ENCODE results near the gene SYNE3.

Gene SYNE3

GRCh38 chr14:95543021-95543420, 26.6 kb upstream of the SYNE3 start:
- Histone ChIP-seq H3K23ac (ENCODE audit: low read length) (no peak overlapping the region), H3K27ac (ENCODE audit: low read depth, low read length) (no peak overlapping the region), H3K4ac (ENCODE audit: low read depth, low read length) (no peak overlapping the region), H2BK120ac (ENCODE audit: low read depth, low read length) (no peak overlapping the region), H3K56ac (ENCODE audit: low read length) (no peak overlapping the region), H3K36me3 (ENCODE audit: control insufficient read depth, insufficient read depth, low read length) (no peaks in the 10 kb centered on the region), H3K4me1 (ENCODE audit: control insufficient read depth, low read depth, low read length) (no peaks in the 10 kb centered on the region), H3K4me3 (ENCODE audit: low read length) (no peak overlapping the region), H3K79me1 (ENCODE audit: low read length) (peaks cover 20% of the 10 kb centered on the region), H2BK15ac (replicated peaks; ENCODE audit: low read depth) (no peak overlapping the region), H4K5ac (ENCODE audit: low read length) (no peak overlapping the region), H4K8ac (ENCODE audit: low read depth, low read length) (no peak overlapping the region), H3K27me3 (ENCODE audit: insufficient read depth, low read length, poor library complexity) (no peaks in the 10 kb centered on the region), H2AK5ac (ENCODE audit: low read length) (no peak overlapping the region), H3K9ac (ENCODE audit: low read length) (no peak overlapping the region), H3K79me2 (ENCODE audit: control insufficient read depth, insufficient read depth, low read length) (peaks cover 21% of the 10 kb centered on the region), H2BK5ac (ENCODE audit: low read length) (no peak overlapping the region), H3K4me2 (ENCODE audit: low read length) (no peak overlapping the region), H3K18ac (ENCODE audit: low read length) (no peak overlapping the region)
- WGBS (ENCODE audit: extremely low coverage, insufficient coverage, low lambda C conversion rate): no CpG with 5 or more reads among the region's 5 CpGs
- DNase-seq: no peak

GRCh38 chr14:95541932-95542930, 25.8 kb upstream of the SYNE3 start:
- H2BK15ac ChIP-seq (replicated peaks; ENCODE audit: low read depth): no peak overlapping the region
- H3K79me2 ChIP-seq (ENCODE audit: control insufficient read depth, insufficient read depth, low read length): peaks cover 28% of the 10 kb centered on the region
- no peak overlapping the region for H3K23ac ChIP-seq (ENCODE audit: low read length)
- H3K27me3 ChIP-seq (ENCODE audit: insufficient read depth, low read length, poor library complexity): no peaks in the 10 kb centered on the region
- H3K79me1 ChIP-seq (ENCODE audit: low read length): peaks cover 24% of the 10 kb centered on the region
- H2AK5ac ChIP-seq (ENCODE audit: low read length): no peak overlapping the region
- no peak overlapping the region for H2BK5ac ChIP-seq (ENCODE audit: low read length)
- no peak overlapping the region for H2BK120ac ChIP-seq (ENCODE audit: low read depth, low read length)
- no peaks in the 10 kb centered on the region for H3K36me3 ChIP-seq (ENCODE audit: control insufficient read depth, insufficient read depth, low read length)
- H4K5ac ChIP-seq (ENCODE audit: low read length): no peak overlapping the region
- no peak overlapping the region for H3K27ac ChIP-seq (ENCODE audit: low read depth, low read length)
- H3K4me1 ChIP-seq (ENCODE audit: control insufficient read depth, low read depth, low read length): no peaks in the 10 kb centered on the region
- H3K4me3 ChIP-seq (ENCODE audit: low read length): no peak overlapping the region
- 100% methylated on average over 1 of the region's 8 CpGs for WGBS (ENCODE audit: extremely low coverage, insufficient coverage, low lambda C conversion rate)
- H3K18ac ChIP-seq (ENCODE audit: low read length): no peak overlapping the region
- no peak overlapping the region for H4K8ac ChIP-seq (ENCODE audit: low read depth, low read length)
- no peak overlapping the region for H3K56ac ChIP-seq (ENCODE audit: low read length)
- H3K9ac ChIP-seq (ENCODE audit: low read length): no peak overlapping the region
- no peak overlapping the region for H3K4me2 ChIP-seq (ENCODE audit: low read length)
- H3K4ac ChIP-seq (ENCODE audit: low read depth, low read length): no peak overlapping the region
- no peak for DNase-seq

GRCh38 chr14:95541346-95541745, 24.9 kb upstream of the SYNE3 start:
- no peak overlapping the region for H3K4me2 ChIP-seq (ENCODE audit: low read length)
- H3K23ac ChIP-seq (ENCODE audit: low read length): no peak overlapping the region
- no peak overlapping the region for H3K9ac ChIP-seq (ENCODE audit: low read length)
- H2AK5ac ChIP-seq (ENCODE audit: low read length): no peak overlapping the region
- H2BK15ac ChIP-seq (replicated peaks; ENCODE audit: low read depth): no peak overlapping the region
- no peaks in the 10 kb centered on the region for H3K27me3 ChIP-seq (ENCODE audit: insufficient read depth, low read length, poor library complexity)
- no peak overlapping the region for H3K4me3 ChIP-seq (ENCODE audit: low read length)
- peaks cover 25% of the 10 kb centered on the region for H3K79me1 ChIP-seq (ENCODE audit: low read length)
- H3K4ac ChIP-seq (ENCODE audit: low read depth, low read length): no peak overlapping the region
- peaks cover 33% of the 10 kb centered on the region for H3K79me2 ChIP-seq (ENCODE audit: control insufficient read depth, insufficient read depth, low read length)
- no peak overlapping the region for H3K18ac ChIP-seq (ENCODE audit: low read length)
- H4K5ac ChIP-seq (ENCODE audit: low read length): no peak overlapping the region
- no peak overlapping the region for H3K27ac ChIP-seq (ENCODE audit: low read depth, low read length)
- H2BK5ac ChIP-seq (ENCODE audit: low read length): no peak overlapping the region
- WGBS (ENCODE audit: extremely low coverage, insufficient coverage, low lambda C conversion rate): no CpG with 5 or more reads among the region's 4 CpGs
- H3K56ac ChIP-seq (ENCODE audit: low read length): no peak overlapping the region
- H3K36me3 ChIP-seq (ENCODE audit: control insufficient read depth, insufficient read depth, low read length): no peaks in the 10 kb centered on the region
- H4K8ac ChIP-seq (ENCODE audit: low read depth, low read length): no peak overlapping the region
- peaks cover 4% of the 10 kb centered on the region for H3K4me1 ChIP-seq (ENCODE audit: control insufficient read depth, low read depth, low read length)
- DNase-seq: no peak
- H2BK120ac ChIP-seq (ENCODE audit: low read depth, low read length): no peak overlapping the region

- DNase-seq: no peak
- Histone ChIP-seq H2BK5ac (ENCODE audit: low read length) (no peak overlapping the region), H3K36me3 (ENCODE audit: control insufficient read depth, insufficient read depth, low read length) (no peaks in the 10 kb centered on the region), H4K8ac (ENCODE audit: low read depth, low read length) (no peak overlapping the region), H3K79me2 (ENCODE audit: control insufficient read depth, insufficient read depth, low read length) (peaks cover 43% of the 10 kb centered on the region), H3K4ac (ENCODE audit: low read depth, low read length) (no peak overlapping the region), H3K79me1 (ENCODE audit: low read length) (peaks cover 30% of the 10 kb centered on the region), H3K23ac (ENCODE audit: low read length) (no peak overlapping the region), H2BK120ac (ENCODE audit: low read depth, low read length) (no peak overlapping the region), H2AK5ac (ENCODE audit: low read length) (no peak overlapping the region), H4K5ac (ENCODE audit: low read length) (no peak overlapping the region), H3K4me3 (ENCODE audit: low read length) (no peak overlapping the region), H3K9ac (ENCODE audit: low read length) (no peak overlapping the region), H3K56ac (ENCODE audit: low read length) (no peak overlapping the region), H3K18ac (ENCODE audit: low read length) (no peak overlapping the region), H3K4me2 (ENCODE audit: low read length) (no peak overlapping the region), H2BK15ac (replicated peaks; ENCODE audit: low read depth) (no peak overlapping the region), H3K4me1 (ENCODE audit: control insufficient read depth, low read depth, low read length) (peaks cover 6% of the 10 kb centered on the region), H3K27ac (ENCODE audit: low read depth, low read length) (no peak overlapping the region), H3K27me3 (ENCODE audit: insufficient read depth, low read length, poor library complexity) (no peaks in the 10 kb centered on the region)
- no CpG with 5 or more reads among the region's 6 CpGs for WGBS (ENCODE audit: extremely low coverage, insufficient coverage, low lambda C conversion rate)
These were observed 23.9 kb upstream of the SYNE3 start for GRCh38 chr14:95540236-95540855.

GRCh38 chr14:95538801-95539509, 22.5 kb upstream of the SYNE3 start:
- H4K8ac ChIP-seq (ENCODE audit: low read depth, low read length): no peak overlapping the region
- H3K4me3 ChIP-seq (ENCODE audit: low read length): no peak overlapping the region
- H3K27ac ChIP-seq (ENCODE audit: low read depth, low read length): no peak overlapping the region
- H3K56ac ChIP-seq (ENCODE audit: low read length): no peak overlapping the region
- no peak overlapping the region for H2BK5ac ChIP-seq (ENCODE audit: low read length)
- H3K4me2 ChIP-seq (ENCODE audit: low read length): no peak overlapping the region
- H2AK5ac ChIP-seq (ENCODE audit: low read length): no peak overlapping the region
- peaks cover 6% of the 10 kb centered on the region for H3K4me1 ChIP-seq (ENCODE audit: control insufficient read depth, low read depth, low read length)
- H3K23ac ChIP-seq (ENCODE audit: low read length): no peak overlapping the region
- no peak overlapping the region for H3K4ac ChIP-seq (ENCODE audit: low read depth, low read length)
- no peaks in the 10 kb centered on the region for H3K27me3 ChIP-seq (ENCODE audit: insufficient read depth, low read length, poor library complexity)
- H2BK120ac ChIP-seq (ENCODE audit: low read depth, low read length): no peak overlapping the region
- DNase-seq: no peak
- WGBS (ENCODE audit: extremely low coverage, insufficient coverage, low lambda C conversion rate): no CpG with 5 or more reads among the region's 14 CpGs
- H2BK15ac ChIP-seq (replicated peaks; ENCODE audit: low read depth): no peak overlapping the region
- no peak overlapping the region for H3K18ac ChIP-seq (ENCODE audit: low read length)
- H3K36me3 ChIP-seq (ENCODE audit: control insufficient read depth, insufficient read depth, low read length): no peaks in the 10 kb centered on the region
- peaks cover 46% of the 10 kb centered on the region for H3K79me2 ChIP-seq (ENCODE audit: control insufficient read depth, insufficient read depth, low read length)
- peaks cover 30% of the 10 kb centered on the region for H3K79me1 ChIP-seq (ENCODE audit: low read length)
- no peak overlapping the region for H3K9ac ChIP-seq (ENCODE audit: low read length)
- H4K5ac ChIP-seq (ENCODE audit: low read length): no peak overlapping the region
